NCI-H2196 (cell line): ENCODE data around the gene RTF2.

Experiments
- DNase-seq: peaks from one replicate; lab custom pipeline; 2025; ENCODE audit not compliant: unreplicated experiment; lab: John Stamatoyannopoulos, UW

Gene RTF2

DNA sequence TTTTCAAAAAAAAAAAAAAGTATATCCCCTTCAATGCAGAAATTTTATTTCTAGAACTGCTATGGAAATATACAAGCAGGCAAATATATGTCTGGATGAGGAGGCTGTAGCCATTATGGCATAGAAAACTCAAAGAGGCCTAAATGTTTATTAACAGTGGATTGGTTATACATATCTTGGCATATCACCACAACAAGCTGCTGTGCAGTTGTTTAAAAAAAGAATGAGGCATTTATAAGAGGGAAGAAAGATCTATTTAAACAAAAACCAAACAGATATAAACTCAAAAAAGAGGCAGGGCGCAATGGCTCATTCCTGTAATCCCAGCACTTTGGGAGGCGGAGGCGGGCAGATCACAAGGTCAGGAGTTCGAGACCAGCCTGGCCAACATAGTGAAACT is 30.1 kb upstream of the RTF2 start:
- no peak for DNase-seq

- DNase-seq: no peak
These were observed 28.6 kb upstream of the RTF2 start for GRCh38 chr20:56439771-56440291.

DNA sequence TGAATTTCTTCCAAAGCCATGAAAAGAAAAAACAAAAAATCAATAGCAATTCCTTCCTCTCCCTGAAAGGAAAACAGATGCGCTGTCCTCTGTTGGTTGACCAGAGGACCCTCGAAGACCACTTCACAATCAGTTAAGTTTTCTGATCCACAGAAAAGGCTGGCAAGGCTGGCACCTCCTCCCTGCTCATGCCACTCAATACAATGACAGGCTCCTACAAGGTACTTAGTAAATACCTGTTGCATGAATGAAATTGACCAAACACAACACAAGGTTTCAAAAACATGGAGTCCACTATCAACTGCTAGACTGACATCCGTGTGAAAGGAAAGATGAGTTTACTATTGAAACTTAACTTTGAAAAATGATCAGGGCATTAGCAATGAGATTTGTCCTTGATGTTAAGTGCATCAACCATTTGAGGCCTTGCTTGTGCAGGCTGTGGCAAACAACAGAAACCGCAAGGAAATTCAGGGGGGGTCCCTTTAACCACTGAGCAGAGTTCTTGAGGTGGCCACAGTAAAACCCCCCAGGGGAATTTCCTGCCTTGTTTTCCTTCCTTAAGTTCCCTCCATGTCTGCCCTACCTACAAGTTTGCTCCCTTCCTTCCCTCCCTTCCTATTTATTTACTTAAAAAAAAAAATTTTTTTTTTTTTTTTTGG is 27.9 kb upstream of the RTF2 start:
- DNase-seq: no peak

DNA sequence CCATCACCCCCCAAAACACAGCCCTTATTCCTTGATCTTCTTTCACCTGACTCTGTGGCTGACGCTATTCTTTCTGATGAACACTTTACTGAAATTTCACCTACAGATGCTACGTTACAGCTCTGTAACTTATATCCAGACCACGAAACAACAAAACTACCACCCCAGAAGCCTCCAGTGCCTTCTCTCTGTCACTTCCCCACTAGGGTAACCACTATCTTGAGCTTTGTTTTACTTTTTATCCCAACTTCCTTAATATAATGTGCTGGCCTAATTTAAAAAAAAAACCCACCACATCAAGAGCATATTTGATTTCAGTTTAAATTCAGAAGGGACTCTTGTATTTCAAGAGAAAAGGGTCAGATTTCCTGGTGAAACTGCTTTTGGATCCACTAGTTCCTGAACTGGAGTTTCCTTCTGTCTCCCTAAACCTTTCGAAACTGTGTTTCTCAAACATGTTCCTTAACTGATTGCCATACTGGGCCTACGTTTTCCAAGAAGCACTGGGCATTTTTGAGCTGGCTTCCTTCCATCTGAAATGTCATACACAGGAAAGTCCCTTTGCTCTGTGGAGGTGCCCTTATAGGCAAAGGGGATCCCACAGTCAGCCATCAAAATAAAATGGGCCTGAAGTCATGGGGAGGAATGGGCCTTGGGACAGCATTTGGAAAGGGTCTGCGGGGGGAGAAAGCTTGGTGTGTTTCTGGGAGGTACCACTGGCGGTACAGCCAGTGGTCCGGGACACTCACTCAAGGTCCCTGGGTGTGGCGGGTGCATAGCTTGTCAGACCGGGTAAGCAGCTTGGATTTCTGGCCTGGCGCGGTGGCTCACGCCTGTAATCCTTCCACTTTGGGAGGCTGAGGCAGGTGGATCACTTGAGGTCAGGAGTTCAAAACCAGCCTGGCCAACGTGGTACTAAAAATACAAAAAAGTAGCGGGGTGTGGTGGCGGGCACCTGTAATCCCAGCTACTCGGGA is 25.8 kb upstream of the RTF2 start:
- no peak for DNase-seq

GRCh38 chr20:56443654-56444540 is 24.5 kb upstream of the RTF2 start:
- DNase-seq: no peak

DNA sequence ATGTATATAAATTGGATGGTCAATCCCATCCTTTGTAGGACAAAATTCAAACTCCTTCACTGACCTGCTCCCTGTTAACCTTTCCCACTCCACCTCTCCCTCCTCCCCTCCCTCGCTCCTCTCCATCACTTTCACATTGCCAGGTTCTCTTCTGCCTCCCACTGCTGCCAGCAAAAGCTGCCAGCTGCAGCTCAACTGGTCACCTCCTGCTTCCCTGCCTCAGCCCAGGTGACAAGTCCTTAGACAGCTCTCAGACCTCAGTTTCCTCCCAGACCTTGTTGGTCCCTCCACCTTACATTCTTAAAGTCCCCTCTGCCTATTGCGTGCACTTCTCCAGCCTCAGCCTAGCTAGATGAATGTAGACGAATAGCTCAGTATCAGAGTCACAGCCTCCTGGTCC is 23.3 kb upstream of the RTF2 start:
- DNase-seq: no peak

DNA sequence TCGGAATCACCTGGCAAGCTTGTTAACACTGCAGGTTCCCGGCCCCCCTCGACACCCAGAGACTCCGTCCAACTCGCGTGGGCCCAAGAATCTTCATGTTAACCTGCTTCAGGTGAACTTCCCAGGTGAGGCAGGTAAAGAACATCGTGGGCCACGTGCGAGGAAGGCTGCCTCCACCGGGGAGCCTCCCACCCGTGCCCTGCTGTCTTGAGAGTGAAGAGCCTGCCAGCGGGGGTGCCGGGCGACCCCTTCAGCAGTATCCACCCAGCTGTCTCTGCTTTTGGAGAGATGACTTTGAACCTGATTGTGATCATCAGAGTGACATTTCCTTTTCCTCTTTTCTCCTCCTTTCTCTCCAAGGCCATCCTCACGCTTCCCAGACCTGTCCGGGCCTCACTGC is 22.9 kb upstream of the RTF2 start:
- no peak for DNase-seq

GRCh38 chr20:56447227-56447626 is 21.2 kb upstream of the RTF2 start:
- DNase-seq: no peak

- no peak for DNase-seq
These were observed 19.0 kb upstream of the RTF2 start for GRCh38 chr20:56449459-56449858.

DNA sequence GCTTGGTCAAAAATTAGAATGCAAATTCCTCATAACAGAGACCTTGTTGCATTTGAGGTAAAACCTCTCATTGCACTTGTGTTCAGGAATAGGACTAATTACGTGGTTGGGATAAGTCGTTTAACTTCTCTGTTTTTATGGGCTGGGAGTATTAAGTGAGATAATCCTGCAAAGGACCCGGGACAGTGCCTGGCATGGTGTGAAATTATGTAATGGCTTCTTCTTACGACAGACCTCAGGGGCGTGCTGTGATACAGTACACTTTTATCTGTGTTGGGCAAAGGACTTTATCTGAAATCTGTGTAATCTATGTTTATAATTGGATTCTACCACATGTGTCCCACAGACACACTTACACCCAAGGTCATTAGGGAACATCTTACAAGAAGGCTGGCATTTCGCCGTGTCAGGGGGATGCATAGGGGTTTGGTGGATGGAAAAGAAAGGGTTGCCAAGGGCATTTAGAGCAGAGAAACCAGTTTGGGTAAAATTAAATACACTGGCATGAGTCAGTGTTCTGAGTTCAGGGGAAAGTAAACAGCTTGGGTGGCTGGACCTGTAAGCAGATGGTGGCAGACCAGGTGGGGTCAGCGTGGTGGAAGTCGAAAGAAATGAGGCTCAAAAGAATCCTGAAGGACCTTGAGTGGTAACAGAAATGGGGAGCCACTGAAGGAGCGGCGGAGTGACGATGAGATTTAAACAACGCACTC is 17.2 kb upstream of the RTF2 start:
- DNase-seq: no peak

DNA sequence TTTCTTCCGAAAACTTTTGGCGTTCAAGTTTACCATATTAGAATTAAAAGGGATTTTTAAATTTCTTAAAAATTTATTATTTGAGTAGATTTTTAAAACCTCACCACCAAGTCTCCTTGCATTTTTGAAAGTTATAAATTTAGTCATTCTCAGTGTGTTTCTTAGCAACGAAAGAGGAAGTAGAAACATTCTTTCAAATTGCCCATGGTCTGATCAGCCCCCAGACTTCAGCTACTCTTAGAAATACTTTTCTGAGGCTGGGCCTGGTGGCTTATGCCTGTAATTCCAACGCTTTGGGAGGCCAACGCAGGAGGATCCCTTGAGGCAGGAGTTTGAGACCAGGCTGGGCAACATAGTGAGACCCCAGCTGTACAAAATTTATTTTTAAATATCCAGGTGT is 15.1 kb upstream of the RTF2 start:
- no peak for DNase-seq

GRCh38 chr20:56454754-56455153 is 13.7 kb upstream of the RTF2 start:
- no peak for DNase-seq

DNA sequence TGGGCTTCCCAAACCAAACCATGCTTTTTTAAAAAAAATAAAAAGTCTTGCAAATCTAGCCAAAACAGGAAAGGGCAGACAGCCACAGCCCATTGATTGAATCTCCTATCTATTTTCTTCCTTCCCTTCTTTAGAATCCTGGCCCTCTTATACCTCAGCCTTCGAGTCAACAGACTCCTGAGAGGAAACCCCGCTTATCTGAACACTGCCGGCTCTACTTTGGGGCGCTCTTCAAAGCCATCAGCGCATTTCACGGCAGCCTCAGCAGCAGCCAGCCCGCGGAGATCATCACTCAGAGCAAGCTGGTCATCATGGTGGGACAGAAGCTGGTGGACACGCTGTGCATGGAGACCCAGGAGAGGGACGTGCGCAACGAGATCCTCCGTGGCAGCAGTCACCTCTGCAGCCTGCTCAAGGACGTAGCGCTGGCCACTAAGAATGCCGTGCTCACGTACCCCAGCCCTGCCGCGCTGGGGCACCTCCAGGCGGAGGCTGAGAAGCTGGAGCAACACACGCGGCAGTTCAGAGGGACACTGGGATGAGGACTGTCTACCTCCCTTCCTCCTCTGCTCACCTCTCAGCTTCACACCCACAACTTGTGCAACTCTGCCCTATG is 10.1 kb upstream of the RTF2 start:
- DNase-seq: no peak

GRCh38 chr20:56460459-56460858 is 8.0 kb upstream of the RTF2 start:
- no peak for DNase-seq

- no peak for DNase-seq
These were observed 6.9 kb upstream of the RTF2 start for GRCh38 chr20:56461576-56461975.

- no peak for DNase-seq
These were observed 5.0 kb upstream of the RTF2 start for GRCh38 chr20:56463428-56463827.

DNA sequence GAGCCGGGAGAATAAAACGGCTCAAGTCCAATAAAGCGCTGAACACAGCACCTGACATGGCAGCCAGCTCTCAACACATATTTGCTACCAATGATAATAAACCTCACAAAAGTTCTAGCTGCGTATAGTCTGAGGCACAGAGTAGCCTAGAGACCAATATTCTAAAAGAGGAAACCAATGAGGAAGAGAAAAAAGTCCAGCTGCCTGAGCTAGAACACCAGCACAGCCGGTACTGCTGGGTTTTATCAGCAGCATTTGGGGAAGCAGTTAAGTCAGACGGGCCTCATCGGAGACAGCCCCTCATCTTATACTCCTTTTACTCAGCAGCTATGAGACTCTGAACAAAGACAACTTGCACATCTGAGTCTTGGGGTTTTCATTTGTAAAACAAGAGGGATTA is 2.4 kb upstream of the RTF2 start:
- no peak for DNase-seq

DNA sequence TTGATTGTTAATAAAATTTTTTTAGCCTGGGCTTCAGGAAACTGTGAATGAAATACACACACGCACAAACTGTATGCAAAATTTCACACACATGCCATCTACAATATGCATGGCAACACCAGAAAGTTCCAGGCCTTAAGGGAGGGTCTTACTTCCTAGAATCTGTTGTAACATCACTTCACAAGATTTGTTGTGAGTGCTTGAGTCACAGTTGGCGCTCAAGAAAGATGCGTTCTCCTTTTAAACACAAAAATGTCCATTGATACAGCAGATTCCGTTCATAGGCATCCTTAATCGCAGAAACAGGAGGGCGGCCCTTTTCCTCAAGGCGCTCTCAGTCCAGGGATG is 485 bp upstream of the RTF2 start:
- DNase-seq: no peak

- DNase-seq: no peak
These were observed 636 bp downstream of the RTF2 start for GRCh38 chr20:56469077-56469449.

- DNase-seq: no peak
These were observed 15.5 kb downstream of the RTF2 start for GRCh38 chr20:56483970-56484369.
